Prostate gland (tissue), 2 donors: Measurements from ENCODE around the gene ZNRF4. TPM values are rescaled to one million over a fixed set of nuclear protein-coding genes. Genes with fewer than 3 reads are reported as not detected.
A peak's percentile ranks its signal among the peaks of the same experiment; 100 is the strongest.

ENCODE experiments used
- DNase-seq: peaks from one replicate; pipeline ENCODE4 v3.0.0-alpha.2; 2019; ENCODE audit warnings: low spot score
- H3K27ac ChIP-seq, 2 donors: fragments of 200-600 bp; sonication (generic); 2 replicates each; pipeline ENCODE4 v1.5.1; 2017 to 2019
- H3K27me3 ChIP-seq: fragments of 200-600 bp; sonication (generic); replicated peaks from 2 replicates; pipeline ENCODE4 v1.5.1; 2019; ENCODE audit not compliant: insufficient read depth
- H3K36me3 ChIP-seq, 2 donors: fragments of 200-600 bp; sonication (generic); 1 replicate in 1 of 2; 2 replicates in 1 of 2; pipeline versions ENCODE4 v1.5.1 to v1.8.1; 2017 to 2019
- H3K4me1 ChIP-seq: fragments of 200-600 bp; sonication (generic); replicated peaks from 2 replicates; pipeline ENCODE4 v1.5.1; 2019
- H3K4me3 ChIP-seq, 2 donors: fragments of 200-600 bp; sonication (generic); 2 replicates each; pipeline ENCODE4 v1.5.1; 2017 to 2019
- H3K9me3 ChIP-seq: fragments of 200-600 bp; sonication (generic); 2 replicates; pipeline ENCODE4 v1.5.1; 2017
- POLR2A ChIP-seq: fragments of 450-650 bp; IDR thresholded peaks from one replicate; pipeline ENCODE4 v1.6.1; 2016; ENCODE audit warnings: antibody characterized with exemption, mild to moderate bottlenecking
- POLR2AphosphoS5 ChIP-seq: sonication (generic); formaldehyde crosslinking; IDR thresholded peaks from one replicate; pipeline ENCODE4 v1.6.1; 2017; ENCODE audit warnings: antibody characterized with exemption
- WGBS: methylation state at CpG from one replicate; pipeline ENCODE4 v1.1.5; 2018; 5-methylcytosine and 5-hydroxymethylcytosine counted together
- intact Hi-C: fragments of 100-400 bp; cut with DNase I; formaldehyde crosslinking; loops from one replicate; pipeline ENCODE4 v1.14.2; 2022
- total RNA-seq, 2 donors: library from RNA; depleted of rRNA; stranded (reverse); fragments of >200 nt; gene quantifications; one replicate each; pipeline ENCODE4 v1.1.0, GENCODE V29; 2016
- TF ChIP-seq, protein P1 (sequence below), 4 experiments: fragments of 200-600 bp in 2 of 4; fragments of 450-650 bp in 2 of 4; sonication (generic) in 2 of 4; IDR thresholded peaks; 1 replicate in 3 of 4; 2 replicates in 1 of 4; pipeline ENCODE4 v1.5.1; 2016 to 2019; ENCODE audit warnings: antibody characterized with exemption in 4 of 4, mild to moderate bottlenecking in 2 of 4, moderate library complexity in 2 of 4

ZNRF4 gene
- total RNA-seq, 2 donors from 2014 or later, result 13.2 TPM; not detected in 1

DNA sequence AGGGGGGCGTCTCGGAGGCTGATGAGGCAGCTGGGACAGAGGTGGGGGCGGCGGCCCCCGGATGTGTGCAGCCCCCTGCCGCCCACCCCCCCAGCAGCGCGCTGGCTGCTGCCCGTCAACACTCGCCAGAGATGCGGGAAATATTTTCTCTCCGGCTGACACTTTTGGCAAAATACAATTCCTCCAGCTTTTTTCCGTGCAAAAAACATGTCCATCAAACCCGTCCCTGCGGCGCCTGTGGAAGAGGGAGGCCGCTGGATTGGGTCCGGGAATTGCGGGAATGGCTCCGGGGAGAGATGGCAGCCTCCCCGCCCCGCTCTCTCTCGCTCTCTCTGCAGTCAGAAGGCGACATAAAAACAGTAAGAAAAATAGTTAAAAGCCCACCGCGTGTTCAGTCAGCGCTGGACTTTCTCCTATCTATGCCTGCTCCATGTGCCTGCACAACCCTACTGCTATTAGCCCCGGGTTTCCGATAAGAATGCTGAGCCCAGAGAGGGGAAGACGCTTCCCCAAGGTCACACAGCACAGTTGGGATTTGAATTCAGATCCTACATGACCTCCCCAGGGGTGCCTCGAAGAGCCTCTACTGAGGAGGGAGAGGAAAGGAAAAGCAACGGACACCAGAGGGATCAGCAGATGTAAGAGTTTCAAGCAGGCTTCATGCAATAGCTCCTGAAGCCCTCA, 23.2 kb downstream of the ZNRF4 start:
- Histone ChIP-seq H3K4me1 (no peaks in the 10 kb centered on the region), H3K36me3 (no peaks in the 10 kb centered on the region), H3K27me3 (peaks cover 3% of the 10 kb centered on the region), H3K4me3 (no peak overlapping the region), H3K27ac (no peak overlapping the region), H3K9me3 (no peaks in the 10 kb centered on the region)
- intact Hi-C loops, result no loop called here
- WGBS, result 21% methylated on average over 31 of the region's 32 CpGs
- no peak for DNase-seq
- TF ChIP-seq POLR2A, result no peak
- TF ChIP-seq, protein P1, sequence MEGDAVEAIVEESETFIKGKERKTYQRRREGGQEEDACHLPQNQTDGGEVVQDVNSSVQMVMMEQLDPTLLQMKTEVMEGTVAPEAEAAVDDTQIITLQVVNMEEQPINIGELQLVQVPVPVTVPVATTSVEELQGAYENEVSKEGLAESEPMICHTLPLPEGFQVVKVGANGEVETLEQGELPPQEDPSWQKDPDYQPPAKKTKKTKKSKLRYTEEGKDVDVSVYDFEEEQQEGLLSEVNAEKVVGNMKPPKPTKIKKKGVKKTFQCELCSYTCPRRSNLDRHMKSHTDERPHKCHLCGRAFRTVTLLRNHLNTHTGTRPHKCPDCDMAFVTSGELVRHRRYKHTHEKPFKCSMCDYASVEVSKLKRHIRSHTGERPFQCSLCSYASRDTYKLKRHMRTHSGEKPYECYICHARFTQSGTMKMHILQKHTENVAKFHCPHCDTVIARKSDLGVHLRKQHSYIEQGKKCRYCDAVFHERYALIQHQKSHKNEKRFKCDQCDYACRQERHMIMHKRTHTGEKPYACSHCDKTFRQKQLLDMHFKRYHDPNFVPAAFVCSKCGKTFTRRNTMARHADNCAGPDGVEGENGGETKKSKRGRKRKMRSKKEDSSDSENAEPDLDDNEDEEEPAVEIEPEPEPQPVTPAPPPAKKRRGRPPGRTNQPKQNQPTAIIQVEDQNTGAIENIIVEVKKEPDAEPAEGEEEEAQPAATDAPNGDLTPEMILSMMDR (IDR thresholded peaks at IDR 0.05), result no peak
- TF ChIP-seq POLR2AphosphoS5, result no peak

DNA sequence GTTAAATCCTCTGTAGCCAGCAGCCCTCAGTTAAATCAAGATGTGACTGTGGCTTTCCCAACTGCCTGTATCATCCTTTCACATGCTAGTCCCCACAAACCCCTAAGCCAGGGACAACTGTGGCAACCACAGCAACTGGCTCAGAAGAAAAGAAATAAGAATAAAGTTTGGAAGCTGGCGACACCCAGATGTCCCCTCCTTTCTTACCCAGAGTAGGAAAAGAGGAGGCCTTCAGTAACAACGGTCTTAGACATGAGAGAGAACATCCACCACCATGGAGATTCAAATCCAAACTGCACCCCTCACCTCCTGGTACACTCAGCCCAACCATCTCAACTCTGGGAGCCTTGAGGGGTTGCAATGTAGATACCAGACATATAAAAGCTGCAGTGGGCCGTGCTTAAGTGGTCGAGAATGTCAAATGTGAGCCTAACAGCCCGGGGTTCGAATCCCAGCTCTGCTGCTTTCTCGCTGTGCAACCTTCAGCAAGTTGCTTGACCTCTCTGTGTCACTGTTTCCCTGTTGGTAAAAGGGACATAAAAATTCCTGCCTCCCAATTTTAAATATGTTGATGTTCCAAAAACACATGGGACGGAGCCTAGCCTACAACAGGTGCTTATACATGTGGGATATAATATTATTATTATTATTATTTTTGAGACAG, 23.8 kb downstream of the ZNRF4 start:
- TF ChIP-seq POLR2AphosphoS5, result no peak
- no peak for DNase-seq
- Histone ChIP-seq H3K4me1 (no peaks in the 10 kb centered on the region), H3K4me3 (no peak overlapping the region), H3K27ac (no peak overlapping the region), H3K27me3 (peaks cover 3% of the 10 kb centered on the region), H3K36me3 (no peaks in the 10 kb centered on the region), H3K9me3 (no peaks in the 10 kb centered on the region)
- intact Hi-C loops, result no loop called here
- WGBS, result 80% methylated on average over 8 of the region's 8 CpGs

DNA sequence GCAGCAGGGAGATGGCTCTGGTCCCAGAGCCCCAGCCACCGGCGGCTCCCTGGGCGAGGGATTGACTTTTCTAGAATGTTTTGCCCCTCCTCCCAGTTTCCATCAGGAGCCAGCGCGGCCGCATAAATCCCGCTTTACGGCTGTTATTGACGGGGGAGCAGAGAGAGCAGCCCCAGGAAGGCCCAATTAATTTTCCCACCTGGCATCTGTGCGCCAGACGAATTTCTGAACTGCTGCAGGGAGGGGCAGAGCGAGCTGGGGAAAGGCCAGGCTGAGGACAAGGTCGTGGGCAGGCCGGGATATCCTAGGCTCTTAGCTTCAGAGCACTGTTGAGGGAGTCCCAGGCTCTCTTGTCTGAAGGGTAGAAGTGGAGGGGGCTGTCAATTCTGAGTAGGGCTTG, 24.7 kb downstream of the ZNRF4 start:
- Histone ChIP-seq H3K27ac (no peak overlapping the region), H3K27me3 (peaks cover 3% of the 10 kb centered on the region), H3K4me1 (no peaks in the 10 kb centered on the region), H3K4me3 (no peak overlapping the region), H3K9me3 (no peaks in the 10 kb centered on the region), H3K36me3 (no peaks in the 10 kb centered on the region)
- 24% methylated on average over 13 of the region's 14 CpGs for WGBS
- DNase-seq, result no peak
- TF ChIP-seq POLR2A (no peak), POLR2AphosphoS5 (no peak)
- TF ChIP-seq, protein P1 (IDR thresholded peaks at IDR 0.05), result no peak
- intact Hi-C loops, result no loop called here

DNA sequence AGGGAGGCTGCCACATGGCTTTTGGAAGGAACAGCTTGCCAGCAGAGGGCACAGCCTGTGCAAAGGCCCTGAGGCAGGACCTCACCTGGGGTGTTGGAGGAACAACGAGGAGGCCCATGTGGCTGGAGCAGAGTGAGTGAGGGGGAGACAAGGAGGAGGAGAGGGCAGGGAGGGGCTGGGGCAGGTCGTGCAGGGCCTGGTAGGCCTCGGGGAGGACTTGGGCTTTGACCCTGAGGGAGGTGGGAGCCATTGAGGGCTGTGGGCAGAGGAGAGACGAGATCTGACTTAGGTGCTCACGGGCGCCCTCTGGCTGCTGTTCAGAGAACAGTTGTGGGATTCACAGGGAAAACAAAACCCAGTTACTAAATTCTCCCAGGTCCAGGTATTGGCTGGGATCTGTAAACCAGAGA, 25.2 kb downstream of the ZNRF4 start:
- Histone ChIP-seq H3K27me3 (peaks cover 3% of the 10 kb centered on the region), H3K9me3 (no peaks in the 10 kb centered on the region), H3K27ac (no peak overlapping the region), H3K4me1 (no peaks in the 10 kb centered on the region), H3K4me3 (no peak overlapping the region), H3K36me3 (no peaks in the 10 kb centered on the region)
- intact Hi-C loops, result no loop called here
- no peak for TF ChIP-seq POLR2A
- TF ChIP-seq, protein P1 (IDR thresholded peaks at IDR 0.05), result peak in 3 of 4 experiments; percentile 15 to 35 (median 22)
- DNase-seq, result no peak
- WGBS, result 52% methylated on average over 6 of the region's 6 CpGs

DNA sequence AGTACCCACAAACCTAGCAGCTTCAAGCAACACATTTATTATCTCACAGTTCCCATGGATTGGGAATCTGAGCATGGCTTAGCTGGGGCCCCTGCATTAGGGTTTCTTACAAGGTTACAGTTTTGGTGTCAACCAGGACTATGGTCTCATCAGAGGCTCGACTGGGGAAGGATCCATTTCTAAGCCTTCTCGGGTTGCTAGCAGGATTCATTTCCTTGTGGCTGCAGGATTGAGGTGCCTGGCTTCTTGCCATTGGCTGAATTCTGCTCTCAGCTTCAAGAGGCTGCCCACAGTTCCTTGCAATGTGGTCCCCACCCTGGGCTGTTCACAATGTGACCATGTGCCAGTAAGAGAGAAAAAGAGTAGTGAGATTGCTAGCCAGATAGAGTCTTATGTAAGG, 26.7 kb downstream of the ZNRF4 start:
- WGBS, result 90% methylated on average over 2 of the region's 2 CpGs
- H3K4me1 ChIP-seq, result no peaks in the 10 kb centered on the region
- H3K4me3 ChIP-seq, result no peak overlapping the region
- no peaks in the 10 kb centered on the region for H3K36me3 ChIP-seq
- no peak overlapping the region for H3K27ac ChIP-seq
- DNase-seq, result no peak
- TF ChIP-seq, protein P1 (IDR thresholded peaks at IDR 0.05), result no peak
- TF ChIP-seq POLR2AphosphoS5 (no peak), POLR2A (no peak)
- intact Hi-C loops, result no loop called here
- H3K27me3 ChIP-seq, result peaks cover 3% of the 10 kb centered on the region
- no peaks in the 10 kb centered on the region for H3K9me3 ChIP-seq
